Neural cell (in vitro differentiated cells): ENCODE data around the gene CDK7.

ENCODE experiments used
- CTCF ChIP-seq: fragments of 450-650 bp; IDR thresholded peaks from 2 replicates; pipeline ENCODE4 v1.5.1; 2014; ENCODE audit warnings: antibody characterized with exemption, mild to moderate bottlenecking, moderate library complexity; ENCODE audit not compliant: poor library complexity, severe bottlenecking
- EP300 ChIP-seq: fragments of 450-650 bp; conservative IDR thresholded peaks from 2 replicates; pipeline ENCODE4 v1.6.1; 2014; ENCODE audit warnings: antibody characterized with exemption, mild to moderate bottlenecking, moderate library complexity; ENCODE audit not compliant: poor library complexity, severe bottlenecking
- MXI1 ChIP-seq: fragments of 450-650 bp; conservative IDR thresholded peaks from 2 replicates; pipeline ENCODE4 v1.6.1; 2014; ENCODE audit warnings: antibody characterized with exemption, mild to moderate bottlenecking; ENCODE audit not compliant: poor library complexity, severe bottlenecking
- REST ChIP-seq: IDR thresholded peaks from 2 replicates; pipeline ENCODE4 v1.6.1; 2012; ENCODE audit warnings: borderline replicate concordance
- SMC3 ChIP-seq: fragments of 450-650 bp; conservative IDR thresholded peaks from 2 replicates; pipeline ENCODE4 v1.6.1; 2014; ENCODE audit warnings: antibody characterized with exemption, mild to moderate bottlenecking, moderate library complexity; ENCODE audit not compliant: poor library complexity

- TF ChIP-seq EP300, result no peak
- no peak for TF ChIP-seq MXI1
- TF ChIP-seq CTCF, result no peak
- TF ChIP-seq REST, result no peak
- no peak for TF ChIP-seq SMC3
Measured at GRCh38 chr5:69211200-69211599, 23.5 kb upstream of the CDK7 start.
